ENCODE results near the gene KRTAP3-2. TPM values are rescaled to one million over a fixed set of nuclear protein-coding genes. Genes with fewer than 3 reads are reported as not detected.
"Not testable (repeated sequence)": the region's sequence is repeated elsewhere in the genome, so short reads cannot be mapped to it uniquely, and the experiment has no call there.

Gene KRTAP3-2
- polyA plus RNA-seq = not detected

DNA sequence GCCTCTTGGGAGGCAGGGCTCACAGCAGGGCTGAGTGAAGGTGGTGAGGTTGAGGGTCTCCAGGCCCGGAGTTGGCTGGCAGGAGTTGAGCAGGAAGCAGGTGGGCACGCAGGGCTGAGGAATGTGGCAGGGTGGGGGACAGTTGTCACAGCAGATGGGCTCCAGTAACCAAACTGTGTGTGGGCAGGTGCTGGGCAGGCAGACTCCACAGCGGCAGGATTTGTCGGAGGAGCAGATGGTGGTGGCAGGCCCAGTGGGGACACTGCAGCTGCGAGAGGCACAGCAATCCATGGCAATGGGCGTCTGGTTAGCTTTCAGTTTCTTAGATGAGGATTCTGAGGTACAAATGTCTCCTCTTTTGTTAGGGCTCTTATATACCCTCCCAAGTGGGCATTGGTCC lies at the start of gene KRTAP3-2:
KRTAP3-2 (minus strand) TSS at position 344 of the 400 bp plus-strand sequence; CDS start at position 291, 53 bp downstream.
- 81 to 89% (median 82%) methylated on average over 6 of the region's 6 CpGs for WGBS, 3 donors
- H3K27ac ChIP-seq (ENCODE audit: low read depth, low read length) = not testable (repeated sequence)

DNA sequence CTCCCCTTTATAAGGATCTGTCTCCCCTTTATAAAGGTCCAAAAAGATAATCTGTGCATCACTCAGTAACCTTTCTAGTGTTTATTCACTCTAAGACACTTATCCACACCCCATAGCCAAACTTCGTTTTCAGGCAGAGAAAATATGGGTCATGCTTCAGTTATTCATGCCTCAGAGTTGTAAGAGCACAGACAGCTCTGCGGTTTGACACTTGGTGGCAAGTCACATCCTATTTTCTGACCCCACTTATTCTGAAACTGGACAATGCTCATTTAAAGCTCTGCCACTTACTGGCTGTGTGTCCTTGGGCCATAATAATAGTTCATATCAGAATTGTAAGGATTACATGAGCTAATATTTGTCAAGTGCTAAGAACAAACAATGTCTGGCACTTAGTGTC lies 49.4 kb upstream of the KRTAP3-2 start:
- no peak overlapping the region for H3K27ac ChIP-seq (ENCODE audit: low read depth, low read length)
- WGBS, 3 donors = 46 to 49% (median 48%) methylated on average over 2 of the region's 2 CpGs

DNA sequence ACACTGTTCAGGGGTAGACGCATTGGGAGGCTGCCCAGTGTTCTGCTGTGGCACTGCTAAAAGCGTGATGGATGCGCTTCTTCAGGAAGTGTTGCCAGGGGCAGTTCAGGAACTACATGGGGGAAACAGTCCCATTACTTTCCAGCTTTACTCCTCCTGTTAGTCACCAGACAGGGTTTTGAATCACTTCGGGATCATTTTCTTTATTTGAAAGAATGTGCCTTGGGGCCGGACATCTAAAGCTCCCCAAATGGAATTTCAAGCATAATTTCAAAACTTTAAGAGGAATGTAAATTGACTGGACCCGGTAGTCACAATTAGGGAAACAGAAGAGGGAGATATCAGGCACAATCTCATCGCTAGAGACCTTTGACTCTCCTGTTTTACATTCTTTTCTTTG lies 48.7 kb upstream of the KRTAP3-2 start:
- WGBS, 3 donors = 53 to 70% (median 69%) methylated on average over 7 of the region's 7 CpGs
- H3K27ac ChIP-seq (ENCODE audit: low read depth, low read length) = no peak overlapping the region

DNA sequence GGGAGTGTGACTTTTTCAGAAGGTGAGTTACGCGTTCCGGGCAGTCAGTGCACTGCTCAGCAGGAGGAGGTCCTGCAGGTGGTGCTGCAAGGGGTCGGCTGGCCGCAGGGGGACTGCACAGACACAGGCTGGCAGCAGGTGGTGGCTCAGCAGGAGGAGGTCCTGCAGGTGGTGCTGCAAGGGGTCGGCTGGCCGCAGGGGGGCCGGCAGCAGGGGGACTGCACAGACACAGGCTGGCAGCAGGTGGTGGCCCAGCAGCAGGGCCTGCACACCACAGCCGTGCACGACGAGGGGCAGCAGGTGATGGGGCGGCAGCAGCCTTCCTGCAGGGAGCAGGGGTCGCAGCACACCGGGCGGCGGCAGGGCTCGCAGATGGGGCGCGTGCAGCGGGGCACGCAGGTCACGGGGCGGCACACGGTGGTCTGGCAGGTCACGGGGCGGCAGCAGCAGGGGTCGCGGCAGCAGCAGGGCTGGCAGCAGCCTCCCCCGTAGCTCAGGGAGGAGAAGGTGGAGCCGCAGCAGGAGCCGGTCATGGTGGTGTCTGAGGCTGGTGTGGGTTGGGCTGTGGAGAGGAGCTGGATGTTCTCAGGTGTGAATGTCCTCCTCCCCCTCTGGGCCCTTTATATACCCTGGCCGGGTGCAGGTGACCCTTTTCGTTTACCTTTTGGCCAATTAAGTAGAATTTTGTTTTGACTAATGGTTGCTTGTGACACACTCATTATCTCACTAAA lies 47.2 kb upstream of the KRTAP3-2 start, which contains the start of gene KRTAP2-1:
KRTAP2-1 (minus strand) TSS at position 582 of the 731 bp plus-strand sequence; CDS start at position 533, 49 bp downstream.
- WGBS, 3 donors = 49 to 71% (median 55%) methylated on average over 8 to 10 of the region's 33 CpGs
- H3K27ac ChIP-seq (ENCODE audit: low read depth, low read length) = not testable (repeated sequence)

DNA sequence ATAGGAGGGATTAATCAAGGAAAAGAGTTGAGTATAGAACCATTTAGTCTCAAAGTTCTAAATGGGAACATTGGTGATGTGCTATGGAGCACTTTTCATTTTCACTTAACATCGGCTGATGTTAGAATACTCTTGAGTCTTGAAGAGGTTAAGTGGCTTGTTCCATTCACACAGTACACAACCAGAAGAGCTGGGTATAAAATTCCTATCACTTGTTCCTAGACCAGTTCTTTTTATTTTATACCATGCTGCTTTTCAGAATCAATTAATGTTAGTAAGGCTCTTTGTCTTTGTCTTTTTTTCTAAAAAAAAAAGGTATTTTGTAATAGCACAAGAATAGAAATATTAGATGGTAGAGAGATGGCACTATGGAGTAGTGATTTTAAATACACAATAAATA lies 43.2 kb upstream of the KRTAP3-2 start:
- 97 to 100% (median 100%) methylated on average over 1 of the region's 1 CpG for WGBS, 3 donors
- H3K27ac ChIP-seq (ENCODE audit: low read depth, low read length) = no peak overlapping the region

DNA sequence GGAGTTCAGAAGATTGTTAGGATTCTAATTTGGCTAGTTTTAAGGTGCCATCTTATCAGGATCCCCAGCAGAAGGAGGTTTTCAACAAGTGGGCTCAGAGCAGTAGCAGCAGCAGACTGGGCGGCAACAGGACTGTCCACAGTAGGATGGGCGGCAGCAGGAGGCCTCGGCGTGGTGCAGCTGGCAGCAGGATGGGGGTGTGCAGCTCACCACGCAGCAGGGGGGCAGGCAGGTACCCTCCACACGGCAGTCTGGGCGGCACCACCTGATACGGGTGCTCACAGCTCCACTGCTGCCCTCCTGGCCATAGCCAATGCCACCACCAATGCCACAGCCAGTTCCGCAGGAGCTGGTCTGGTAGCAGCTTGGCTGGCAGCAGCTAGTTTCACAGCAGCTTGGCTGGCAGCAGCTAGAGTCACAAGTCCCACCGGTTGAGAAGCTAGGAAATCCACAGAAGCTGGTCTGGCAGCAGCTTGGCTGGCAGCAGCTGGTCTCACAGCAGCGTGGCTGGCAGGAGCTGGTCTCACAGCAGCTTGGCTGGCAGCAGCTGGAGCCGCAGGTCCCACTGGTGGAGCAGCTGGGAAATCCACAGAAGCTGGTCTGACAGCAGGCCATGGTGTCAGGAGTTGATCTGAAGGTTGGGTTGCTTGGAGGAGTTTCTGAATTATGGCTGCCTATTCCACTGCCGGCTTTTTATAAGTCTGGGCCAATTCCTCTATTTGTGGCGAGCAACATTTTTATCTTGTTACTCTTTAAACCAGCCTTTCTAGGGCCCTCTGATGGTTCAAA lies 41.3 kb upstream of the KRTAP3-2 start, which contains the start of gene KRTAP1-1:
KRTAP1-1 (minus strand) TSS at position 668 of the 789 bp plus-strand sequence; CDS start at position 615, 53 bp downstream.
- not testable (repeated sequence) for H3K27ac ChIP-seq (ENCODE audit: low read depth, low read length)
- 58 to 84% (median 73%) methylated on average over 13 to 14 of the region's 14 CpGs for WGBS, 3 donors

DNA sequence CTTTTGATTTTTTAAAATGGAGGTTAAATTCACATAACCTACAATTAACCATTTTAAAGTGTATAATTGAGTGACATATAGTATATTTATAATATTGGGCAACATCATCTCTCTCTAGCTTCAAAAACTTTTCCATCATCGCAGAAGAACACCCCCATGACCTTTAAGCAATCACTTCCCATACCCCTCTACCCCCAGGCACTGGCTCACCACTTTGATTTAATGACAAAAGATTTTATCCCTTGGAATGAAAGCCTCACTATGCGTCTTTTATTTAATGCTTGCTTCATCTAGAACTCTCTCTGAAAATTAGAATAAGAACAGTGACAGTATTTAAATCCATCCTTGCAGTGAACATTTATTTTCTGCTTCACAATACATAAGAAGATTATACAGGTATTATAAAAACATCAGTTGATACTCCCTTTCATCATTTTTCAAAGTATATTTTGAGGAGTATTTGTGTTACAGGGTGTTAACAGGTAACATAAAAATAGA lies 38.2 kb upstream of the KRTAP3-2 start:
- WGBS, 3 donors = 72 to 84% (median 81%) methylated on average over 2 of the region's 2 CpGs
- no peak overlapping the region for H3K27ac ChIP-seq (ENCODE audit: low read depth, low read length)

DNA sequence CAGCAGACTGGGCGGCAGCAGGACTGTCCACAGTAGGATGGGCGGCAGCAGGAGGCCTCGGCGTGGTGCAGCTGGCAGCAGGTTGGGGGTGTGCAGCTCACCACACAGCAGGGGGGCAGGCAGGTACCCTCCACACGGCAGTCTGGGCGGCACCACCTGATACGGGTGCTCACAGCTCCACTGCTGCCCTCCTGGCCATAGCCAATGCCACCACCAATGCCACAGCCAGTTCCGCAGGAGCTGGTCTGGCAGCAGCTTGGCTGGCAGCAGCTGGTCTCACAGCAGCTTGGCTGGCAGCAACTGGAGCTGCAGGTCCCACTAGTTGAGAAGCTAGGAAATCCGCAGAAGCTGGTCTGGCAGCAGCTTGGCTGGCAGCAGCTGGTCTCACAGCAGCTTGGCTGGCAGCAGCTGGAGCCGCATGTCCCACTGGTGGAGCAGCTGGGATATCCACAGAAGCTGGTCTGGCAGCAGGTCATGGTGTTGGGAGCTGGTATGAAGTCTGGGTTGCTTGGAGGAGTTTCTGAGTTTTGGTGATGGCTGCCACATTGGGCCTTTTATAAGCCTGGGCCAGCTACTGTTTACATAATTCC lies 34.7 kb upstream of the KRTAP3-2 start, which contains the start of gene KRTAP1-3:
KRTAP1-3 (minus strand) TSS at position 529 of the 590 bp plus-strand sequence; CDS start at position 476, 53 bp downstream.
- WGBS, 3 donors = 75 to 87% (median 85%) methylated on average over 8 to 10 of the region's 10 CpGs
- not testable (repeated sequence) for H3K27ac ChIP-seq (ENCODE audit: low read depth, low read length)

DNA sequence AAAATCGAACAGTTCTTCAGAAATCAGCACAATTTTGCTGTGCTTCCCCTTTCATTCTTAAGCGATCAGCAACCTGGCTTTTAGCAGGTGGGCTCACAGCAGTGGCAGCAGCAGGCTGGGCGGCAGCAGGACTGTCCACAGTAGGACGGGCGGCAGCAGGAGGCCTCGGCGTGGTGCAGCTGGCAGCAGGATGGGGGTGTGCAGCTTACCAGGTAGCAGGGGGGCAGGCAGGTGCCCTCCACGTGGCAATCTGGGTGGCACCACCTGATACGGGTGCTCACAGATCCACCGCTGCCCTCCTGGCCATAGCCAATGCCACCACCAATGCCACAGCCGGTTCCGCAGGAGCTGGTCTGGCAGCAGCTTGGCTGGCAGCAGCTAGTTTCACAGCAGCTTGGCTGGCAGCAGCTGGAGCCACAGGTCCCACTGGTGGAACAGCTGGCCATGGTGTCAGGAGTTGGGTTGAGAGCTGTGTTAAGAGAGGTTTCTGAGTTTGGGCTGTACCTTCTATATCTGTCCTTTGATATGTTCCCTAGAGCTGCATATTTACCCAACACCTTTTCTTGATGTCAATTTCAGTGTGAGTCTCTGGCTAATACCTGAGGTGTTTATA lies 30.0 kb upstream of the KRTAP3-2 start, which contains the start of gene KRTAP1-4:
KRTAP1-4 (minus strand) TSS at position 563 of the 613 bp plus-strand sequence; CDS start at position 446, 117 bp downstream.
- H3K27ac ChIP-seq (ENCODE audit: low read depth, low read length) = no peak within 1 kb of the TSS
- WGBS, 3 donors = 83 to 86% (median 83%) methylated on average over 12 of the region's 12 CpGs

DNA sequence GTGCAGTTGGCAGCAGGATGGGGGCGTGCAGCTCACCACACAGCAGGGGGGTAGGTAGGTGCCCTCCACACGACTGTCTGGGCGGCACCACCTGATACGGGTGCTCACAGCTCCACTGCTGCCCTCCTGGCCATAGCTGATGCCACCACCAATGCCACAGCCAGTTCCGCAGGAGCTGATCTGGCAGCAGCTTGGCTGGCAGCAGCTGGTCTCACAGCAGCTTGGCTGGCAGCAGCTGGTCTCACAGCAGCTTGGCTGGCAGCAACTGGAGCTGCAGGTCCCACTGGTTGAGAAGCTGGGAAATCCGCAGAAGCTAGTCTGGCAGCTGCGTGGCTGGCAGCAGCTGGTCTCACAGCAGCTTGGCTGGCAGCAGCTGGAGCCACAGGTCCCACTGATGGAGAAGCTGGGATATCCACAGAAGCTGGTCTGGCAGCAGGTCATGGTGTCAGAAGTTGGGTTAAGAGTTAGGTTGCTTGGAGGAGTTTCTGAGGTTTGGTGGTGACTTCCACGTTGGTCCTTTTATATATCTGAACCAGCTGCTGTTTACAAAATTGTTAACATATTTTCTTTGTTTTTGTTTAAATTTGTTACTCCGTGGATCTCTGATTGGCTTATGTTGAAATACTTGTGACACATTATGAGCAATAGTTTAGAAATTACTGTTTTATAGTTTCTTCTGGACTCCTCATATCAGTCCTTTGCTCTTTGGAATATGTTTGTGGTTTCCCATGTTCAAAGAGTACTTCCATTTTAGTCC lies 27.2 kb upstream of the KRTAP3-2 start, which contains the start of gene KRTAP1-5:
KRTAP1-5 (minus strand) TSS at position 494 of the 757 bp plus-strand sequence; CDS start at position 441, 53 bp downstream.
- WGBS, 3 donors = 62 to 83% (median 81%) methylated on average over 9 of the region's 9 CpGs
- H3K27ac ChIP-seq (ENCODE audit: low read depth, low read length) = no peak within 1 kb of the TSS

DNA sequence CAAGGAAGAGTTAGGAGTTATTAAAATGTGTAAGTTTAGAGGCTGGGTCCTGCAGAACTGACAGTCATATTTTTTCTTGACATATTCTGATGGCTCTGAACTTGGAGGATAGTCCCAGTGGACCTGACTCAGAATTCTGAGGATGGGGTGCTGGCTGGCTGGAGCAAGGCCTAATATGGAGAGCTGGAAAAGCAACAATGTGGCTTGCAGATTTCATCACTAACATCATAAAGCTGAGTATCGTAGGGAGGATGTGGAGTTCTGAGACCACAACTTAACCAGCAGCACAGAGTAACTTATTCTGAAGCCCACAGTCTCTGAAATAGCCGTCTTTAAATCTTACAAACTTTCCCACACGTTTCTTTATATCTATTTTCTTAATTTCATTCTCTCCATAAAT lies 25.0 kb upstream of the KRTAP3-2 start:
- H3K27ac ChIP-seq (ENCODE audit: low read depth, low read length) = no peak overlapping the region
- WGBS, 3 donors = 60 to 77% (median 76%) methylated on average over 3 of the region's 3 CpGs

DNA sequence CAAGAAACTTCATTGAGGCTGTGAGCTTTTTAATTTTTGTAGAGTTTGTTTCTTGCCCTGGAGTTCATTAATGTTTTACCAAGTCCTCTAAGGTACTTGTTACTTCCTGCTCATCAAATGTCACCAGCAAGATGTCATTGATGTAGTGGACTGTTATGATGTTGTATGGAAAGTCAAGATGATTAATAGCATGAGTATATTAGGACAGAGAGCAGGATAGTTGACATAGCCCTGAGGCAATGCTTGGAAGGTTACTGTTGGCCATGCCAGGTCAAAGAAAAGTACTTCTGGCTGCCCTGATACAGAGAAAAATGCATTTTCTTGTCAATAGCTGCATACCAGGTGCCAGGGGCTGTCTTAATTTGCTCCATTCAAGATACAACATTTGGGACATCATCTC lies 20.6 kb upstream of the KRTAP3-2 start:
- H3K27ac ChIP-seq (ENCODE audit: low read depth, low read length) = no peak overlapping the region

DNA sequence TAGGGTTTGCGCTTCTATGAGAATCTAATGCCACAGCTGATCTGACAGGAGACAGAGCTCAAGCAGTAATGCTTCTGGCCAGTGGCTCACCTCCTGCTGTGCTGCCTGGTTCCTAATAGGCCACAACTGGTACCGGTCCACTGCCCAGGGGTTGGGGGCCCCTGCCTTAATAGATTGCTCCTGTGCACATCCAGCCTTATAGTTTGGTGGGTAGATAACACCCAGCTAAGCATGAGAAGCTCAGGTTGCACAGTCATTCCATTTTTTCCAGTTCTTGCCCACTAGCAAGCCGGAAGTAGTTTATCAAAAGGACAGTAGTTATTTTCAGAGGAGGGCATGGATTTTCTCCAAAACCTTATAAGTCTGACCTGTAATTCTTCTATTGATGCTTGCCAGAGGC lies 19.7 kb upstream of the KRTAP3-2 start:
- WGBS, 3 donors = 93 to 97% (median 93%) methylated on average over 3 of the region's 3 CpGs
- no peak overlapping the region for H3K27ac ChIP-seq (ENCODE audit: low read depth, low read length)

DNA sequence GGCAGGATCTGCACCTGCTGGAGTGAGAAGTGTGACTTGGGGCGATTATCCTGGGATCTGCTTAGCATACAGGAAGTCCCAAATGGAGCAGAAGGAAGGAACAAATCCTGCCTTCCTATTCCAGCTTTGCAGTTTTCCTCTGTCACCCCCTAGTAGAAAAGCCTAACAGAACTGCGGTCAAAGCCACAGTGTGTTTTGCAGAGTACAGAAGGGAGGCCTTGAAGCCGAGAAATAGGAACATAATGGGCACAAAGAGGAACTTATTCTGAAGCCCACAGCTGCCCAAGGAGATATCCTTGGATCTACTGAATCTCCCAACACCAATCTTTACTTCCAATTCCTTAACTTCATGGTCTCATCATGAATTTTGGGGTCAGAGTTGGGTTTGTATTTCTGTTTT lies 18.8 kb upstream of the KRTAP3-2 start:
- WGBS, 3 donors = 54 to 63% (median 56%) methylated on average over 3 of the region's 3 CpGs
- H3K27ac ChIP-seq (ENCODE audit: low read depth, low read length) = no peak overlapping the region

DNA sequence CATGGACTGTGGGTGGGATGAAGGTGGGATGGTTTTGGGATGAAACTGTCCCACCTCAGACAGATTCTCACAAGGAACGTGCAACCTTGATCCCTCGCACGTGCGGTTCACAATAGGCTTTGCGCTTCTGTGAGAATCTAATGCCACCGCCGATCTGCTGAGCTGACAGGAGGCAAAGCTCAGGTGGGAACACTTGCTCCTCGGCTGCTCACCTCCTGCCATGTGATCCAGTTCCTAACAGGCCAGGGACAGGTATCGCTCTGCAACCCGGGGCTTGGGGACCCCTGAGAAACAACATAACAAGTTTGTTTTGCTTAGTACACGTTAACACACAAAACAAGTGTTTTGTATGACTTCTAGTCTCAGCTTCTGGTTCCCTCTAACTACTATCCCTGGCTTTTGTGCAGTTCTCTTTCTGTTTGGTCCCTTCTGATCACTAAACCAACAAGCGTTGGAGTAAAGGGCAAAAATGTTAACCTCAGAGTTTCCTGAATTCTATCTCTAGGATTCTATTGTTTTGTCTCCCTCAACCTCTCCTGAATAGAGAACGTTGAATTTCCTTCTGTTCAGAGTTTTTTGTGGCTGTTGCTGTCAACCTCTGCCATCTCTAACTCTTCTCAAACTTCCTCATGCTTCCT lies 17.0 kb upstream of the KRTAP3-2 start:
- no peak overlapping the region for H3K27ac ChIP-seq (ENCODE audit: low read depth, low read length)
- WGBS, 3 donors = 73 to 80% (median 79%) methylated on average over 13 of the region's 13 CpGs

DNA sequence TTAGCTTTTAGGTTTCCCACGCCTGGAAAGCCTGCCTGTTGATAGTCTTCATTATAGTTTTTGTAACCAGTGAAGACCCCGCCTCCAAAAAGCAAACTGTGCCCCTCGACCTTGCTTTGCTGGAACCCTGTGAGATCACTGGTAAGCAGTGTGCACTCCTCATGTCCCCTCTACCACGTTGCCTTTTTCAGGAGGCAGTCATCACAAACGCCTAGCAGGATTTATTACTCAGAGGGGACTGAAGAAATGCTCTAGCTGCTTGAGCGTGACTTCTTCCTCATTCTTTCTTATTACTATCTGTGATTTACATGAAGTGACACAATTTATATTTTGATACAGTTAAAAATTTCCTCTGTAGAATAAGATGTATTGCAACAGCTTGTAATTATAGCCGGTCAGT lies 15.7 kb upstream of the KRTAP3-2 start:
- no peak overlapping the region for H3K27ac ChIP-seq (ENCODE audit: low read depth, low read length)
- WGBS, 3 donors = 62 to 71% (median 67%) methylated on average over 7 of the region's 7 CpGs

DNA sequence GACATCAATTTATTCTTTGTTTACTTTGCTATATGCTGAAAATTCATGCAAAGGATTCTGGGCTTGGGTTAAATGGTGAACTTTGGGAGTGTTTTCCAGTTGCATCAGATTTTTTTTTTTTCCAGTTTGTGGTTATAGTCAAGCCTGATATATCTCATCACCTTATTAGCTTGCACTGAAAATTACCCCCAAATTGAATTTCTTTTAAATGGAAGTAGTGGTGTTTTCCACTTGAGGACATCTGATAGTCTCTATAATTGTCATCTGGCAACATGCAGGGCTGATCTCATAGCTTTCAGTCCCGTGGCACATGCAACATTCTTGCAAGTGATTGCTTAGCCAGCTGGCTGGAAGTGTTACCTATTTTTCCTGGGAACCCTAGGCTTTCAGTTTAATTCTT lies 13.9 kb upstream of the KRTAP3-2 start:
- no peak overlapping the region for H3K27ac ChIP-seq (ENCODE audit: low read depth, low read length)
- 23 to 37% (median 33%) methylated on average over 1 of the region's 1 CpG for WGBS, 3 donors

Measured in adipose tissue (tissue), 3 donors.